OCI-LY1 (cell line): Measurements from ENCODE around the gene CXXC4.

Experiments used
- H2AFZ ChIP-seq: fragments of 200-600 bp; sonication (generic), shearing (Covaris generic); 2 replicates; pipeline ENCODE4 v1.6.0; 2014; ENCODE audit warnings: antibody characterized with exemption, mild to moderate bottlenecking, low read length
- H3F3A ChIP-seq: fragments of 200-600 bp; sonication (generic), shearing (Covaris generic); 2 replicates; pipeline ENCODE4 v1.6.0; 2014; ENCODE audit warnings: mild to moderate bottlenecking, antibody characterized with exemption, low read length, moderate library complexity; ENCODE audit not compliant: insufficient read depth
- H3K27ac ChIP-seq: fragments of 200-600 bp; sonication (generic); 2 replicates; pipeline ENCODE4 v1.5.1; 2014; ENCODE audit warnings: low read length, mixed run types, mild to moderate bottlenecking, low read depth; ENCODE audit not compliant: poor library complexity, severe bottlenecking
- H3K27me3 ChIP-seq: fragments of 200-600 bp; sonication (generic); 2 replicates; pipeline ENCODE4 v1.6.0; 2014; ENCODE audit warnings: antibody characterized with exemption, mild to moderate bottlenecking, low read length, moderate library complexity; ENCODE audit not compliant: insufficient read depth
- H3K36me3 ChIP-seq: fragments of 200-600 bp; sonication (generic); 2 replicates; pipeline ENCODE4 v1.6.1; 2014; ENCODE audit warnings: mild to moderate bottlenecking, antibody characterized with exemption, low read length, moderate library complexity, mixed read lengths; ENCODE audit not compliant: insufficient read depth
- H3K4me1 ChIP-seq: fragments of 200-600 bp; sonication (generic); 2 replicates; pipeline ENCODE4 v1.5.1; 2014; ENCODE audit warnings: mild to moderate bottlenecking, low read length, moderate library complexity; ENCODE audit not compliant: insufficient read depth, severe bottlenecking
- H3K4me2 ChIP-seq: fragments of 200-600 bp; sonication (generic), shearing (Covaris generic); 2 replicates; pipeline ENCODE4 v1.6.1; 2014; ENCODE audit warnings: low read length
- H3K4me3 ChIP-seq: fragments of 200-600 bp; sonication (generic); 2 replicates; pipeline ENCODE4 v1.5.1; 2014; ENCODE audit warnings: low read length, low read depth, mild to moderate bottlenecking, mixed read lengths; ENCODE audit not compliant: poor library complexity, severe bottlenecking
- H3K79me2 ChIP-seq: fragments of 200-600 bp; shearing (Covaris generic); 2 replicates; pipeline ENCODE4 v1.6.1; 2016; ENCODE audit warnings: mixed run types, low read length, mixed read lengths; ENCODE audit not compliant: insufficient read depth
- H3K9ac ChIP-seq: fragments of 200-600 bp; sonication (generic), shearing (Covaris generic); 2 replicates; pipeline ENCODE4 v1.6.1; 2014; ENCODE audit warnings: mild to moderate bottlenecking, low read length, mixed read lengths
- H3K9me2 ChIP-seq: fragments of 200-600 bp; sonication (generic), shearing (Covaris generic); 2 replicates; pipeline ENCODE4 v1.6.1; 2014; ENCODE audit warnings: low read depth, mild to moderate bottlenecking, low read length, mixed read lengths
- H3K9me3 ChIP-seq: fragments of 200-600 bp; shearing (Covaris generic); 2 replicates; pipeline ENCODE4 v1.6.1; 2014; ENCODE audit warnings: low read length, mixed read lengths
- H4K20me1 ChIP-seq: fragments of 200-600 bp; sonication (generic), shearing (Covaris generic); 2 replicates; pipeline ENCODE4 v1.6.0; 2016; ENCODE audit warnings: mild to moderate bottlenecking, low read length; ENCODE audit not compliant: insufficient read depth
- CTCF ChIP-seq: fragments of 200-600 bp; sonication (generic), shearing (Covaris generic); IDR thresholded peaks from 2 replicates; pipeline ENCODE4 v1.5.1; 2017; ENCODE audit warnings: mild to moderate bottlenecking, antibody characterized with exemption, low read length, moderate library complexity, mixed read lengths
- EZH2 ChIP-seq: fragments of 200-600 bp; sonication (generic), shearing (Covaris generic); IDR thresholded peaks from 2 replicates; pipeline ENCODE4 v1.8.0; 2017; ENCODE audit warnings: borderline replicate concordance, mixed run types, mild to moderate bottlenecking, antibody characterized with exemption, low read length, moderate library complexity, mixed read lengths

The CXXC4 gene

GRCh38 chr4:104489731-104490095 lies 5.0 kb downstream of the CXXC4 start:
- Histone ChIP-seq H4K20me1 (no peaks in the 10 kb centered on the region), H3K27me3 (no peaks in the 10 kb centered on the region), H3K4me2 (peak overlapping the region; percentile 89), H3K9me2 (no peaks in the 10 kb centered on the region), H3K79me2 (peaks cover 12% of the 10 kb centered on the region; the same call in 1 of the 2 replicates), H2AFZ (no peak overlapping the region), H3F3A (peaks cover 15% of the 10 kb centered on the region; the same call in 1 of the 2 replicates), H3K36me3 (no peaks in the 10 kb centered on the region), H3K27ac (peak overlapping the region; percentile 99), H3K9ac (peak overlapping the region; percentile 90), H3K9me3 (no peaks in the 10 kb centered on the region), H3K4me3 (peak overlapping the region; percentile 88), H3K4me1 (peaks cover 78% of the 10 kb centered on the region)
- TF ChIP-seq CTCF (no peak), EZH2 (no peak)

GRCh38 chr4:104488151-104488550 lies 6.5 kb downstream of the CXXC4 start:
- H3K27me3 ChIP-seq = no peaks in the 10 kb centered on the region
- no peaks in the 10 kb centered on the region for H3K9me3 ChIP-seq
- H3K4me2 ChIP-seq = peak overlapping the region; percentile 89
- peak overlapping the region; percentile 90 for H3K9ac ChIP-seq
- peak overlapping the region; percentile 99 for H3K27ac ChIP-seq
- TF ChIP-seq EZH2 = no peak
- no peak for TF ChIP-seq CTCF
- peaks cover 9% of the 10 kb centered on the region; the same call in 1 of the 2 replicates for H3K79me2 ChIP-seq
- no peak overlapping the region for H2AFZ ChIP-seq
- peaks cover 63% of the 10 kb centered on the region for H3K4me1 ChIP-seq
- H4K20me1 ChIP-seq = no peaks in the 10 kb centered on the region
- H3K36me3 ChIP-seq = no peaks in the 10 kb centered on the region
- peak overlapping the region; percentile 88 for H3K4me3 ChIP-seq
- no peaks in the 10 kb centered on the region for H3K9me2 ChIP-seq
- peaks cover 15% of the 10 kb centered on the region; the same call in 1 of the 2 replicates for H3F3A ChIP-seq

- peaks cover 51% of the 10 kb centered on the region for H3K4me1 ChIP-seq
- H4K20me1 ChIP-seq = no peaks in the 10 kb centered on the region
- peak overlapping the region; percentile 99 for H3K27ac ChIP-seq
- peaks cover 8% of the 10 kb centered on the region; the same call in 1 of the 2 replicates for H3F3A ChIP-seq
- no peaks in the 10 kb centered on the region for H3K36me3 ChIP-seq
- peaks cover 6% of the 10 kb centered on the region; the same call in 1 of the 2 replicates for H3K79me2 ChIP-seq
- H3K9ac ChIP-seq = peak overlapping the region; percentile 23; the same call in 1 of the 2 replicates
- no peak overlapping the region for H2AFZ ChIP-seq
- H3K9me3 ChIP-seq = no peaks in the 10 kb centered on the region
- H3K4me2 ChIP-seq = peak overlapping the region; percentile 89
- H3K9me2 ChIP-seq = no peaks in the 10 kb centered on the region
- no peak for TF ChIP-seq EZH2
- TF ChIP-seq CTCF = no peak
- peak overlapping the region; percentile 88 for H3K4me3 ChIP-seq
- no peaks in the 10 kb centered on the region for H3K27me3 ChIP-seq
These were observed 7.8 kb downstream of the CXXC4 start for GRCh38 chr4:104486716-104487504.
